Measurements from ENCODE around the gene LNPEP.

Gene LNPEP

GRCh38 chr5:96963267-96963666 is 27.4 kb downstream of the LNPEP start:
- DNase-seq = peak; percentile 30

GRCh38 chr5:96966801-96967200 is 30.9 kb downstream of the LNPEP start:
- DNase-seq = no peak

- no peak for DNase-seq
Measured at GRCh38 chr5:96967400-96967799, 31.5 kb downstream of the LNPEP start.

- no peak for DNase-seq
Measured at GRCh38 chr5:96968074-96968473, 32.2 kb downstream of the LNPEP start.

GRCh38 chr5:96968614-96969013 is 32.7 kb downstream of the LNPEP start:
- no peak for DNase-seq

- no peak for DNase-seq
Measured at GRCh38 chr5:96969366-96969765, 33.5 kb downstream of the LNPEP start.

- no peak for DNase-seq
Measured at GRCh38 chr5:96972599-96973334, 36.9 kb downstream of the LNPEP start.

GRCh38 chr5:96973532-96974401 is 37.9 kb downstream of the LNPEP start:
- peak; percentile 30 for DNase-seq

GRCh38 chr5:96975656-96976055 is 39.8 kb downstream of the LNPEP start:
- DNase-seq = no peak

- DNase-seq = no peak
Measured at GRCh38 chr5:96977228-96977627, 41.3 kb downstream of the LNPEP start.

GRCh38 chr5:96978812-96979449 is 43.1 kb downstream of the LNPEP start:
- no peak for DNase-seq

GRCh38 chr5:96984506-96985192 is 48.8 kb downstream of the LNPEP start:
- DNase-seq = no peak

GRCh38 chr5:96986450-96986849 is 50.6 kb downstream of the LNPEP start:
- DNase-seq = no peak

- DNase-seq = no peak
Measured at GRCh38 chr5:96990102-96990501, 54.2 kb downstream of the LNPEP start.

GRCh38 chr5:96991708-96992107 is 55.8 kb downstream of the LNPEP start:
- no peak for DNase-seq

GRCh38 chr5:96993760-96994159 is 57.9 kb downstream of the LNPEP start:
- no peak for DNase-seq

- no peak for DNase-seq
Measured at GRCh38 chr5:96994493-96994892, 58.6 kb downstream of the LNPEP start.

- no peak for DNase-seq
Measured at GRCh38 chr5:96995419-96995818, 59.5 kb downstream of the LNPEP start.

GRCh38 chr5:96997265-96997859 is 61.5 kb downstream of the LNPEP start:
- peak; percentile 52 for DNase-seq

- DNase-seq = no peak
Measured at GRCh38 chr5:96999856-97000255, 64.0 kb downstream of the LNPEP start.

- DNase-seq = no peak
Measured at GRCh38 chr5:97000391-97000790, 64.5 kb downstream of the LNPEP start.

GRCh38 chr5:97002983-97003382 is 67.1 kb downstream of the LNPEP start:
- no peak for DNase-seq

Measured in CD4-positive, alpha-beta T cell treated with Interleukin-21 for 1 hour (primary cell).